Fibroblast of upper back skin (primary cell): Measurements from ENCODE around the gene EPHB2.
A peak's percentile ranks its signal among the peaks of the same experiment; 100 is the strongest.
"Not testable (repeated sequence)": the region's sequence is repeated elsewhere in the genome, so short reads cannot be mapped to it uniquely, and the experiment has no call there.

Source experiments
- DNase-seq: peaks from one replicate; pipeline ENCODE4 v3.0.0-alpha.2; 2013

EPHB2 gene

GRCh38 chr1:22710701-22711049 lies at the start of gene EPHB2:
EPHB2 (plus strand) TSS chr1:22710839; CDS start chr1:22710983, 144 bp downstream.
- peak; percentile 28 for DNase-seq

- no peak for DNase-seq
These were observed 48.8 kb upstream of the EPHB2 start for GRCh38 chr1:22661880-22662279.

GRCh38 chr1:22662318-22662717 lies 48.3 kb upstream of the EPHB2 start:
- DNase-seq, result no peak

GRCh38 chr1:22662986-22663408 lies 47.6 kb upstream of the EPHB2 start:
- DNase-seq, result no peak

GRCh38 chr1:22665752-22666151 lies 44.9 kb upstream of the EPHB2 start:
- DNase-seq, result peak; percentile 16

- no peak for DNase-seq
These were observed 44.2 kb upstream of the EPHB2 start for GRCh38 chr1:22666412-22666811.

GRCh38 chr1:22668840-22669239 lies 41.8 kb upstream of the EPHB2 start:
- DNase-seq, result not testable (repeated sequence)

GRCh38 chr1:22670352-22670975 lies 40.2 kb upstream of the EPHB2 start:
- DNase-seq, result no peak

- DNase-seq, result no peak
These were observed 38.6 kb upstream of the EPHB2 start for GRCh38 chr1:22671999-22672398.

GRCh38 chr1:22673486-22674409 lies 36.9 kb upstream of the EPHB2 start:
- peak; percentile 59 for DNase-seq

- DNase-seq, result no peak
These were observed 36.3 kb upstream of the EPHB2 start for GRCh38 chr1:22674410-22674749.

GRCh38 chr1:22676151-22676550 lies 34.5 kb upstream of the EPHB2 start:
- DNase-seq, result not testable (repeated sequence)

GRCh38 chr1:22676916-22677583 lies 33.6 kb upstream of the EPHB2 start:
- no peak for DNase-seq

GRCh38 chr1:22677931-22678896 lies 32.4 kb upstream of the EPHB2 start:
- DNase-seq, result no peak

GRCh38 chr1:22680726-22681125 lies 29.9 kb upstream of the EPHB2 start:
- no peak for DNase-seq

- no peak for DNase-seq
These were observed 28.9 kb upstream of the EPHB2 start for GRCh38 chr1:22681556-22682276.

GRCh38 chr1:22683547-22683946 lies 27.1 kb upstream of the EPHB2 start:
- no peak for DNase-seq

GRCh38 chr1:22685591-22686059 lies 25.0 kb upstream of the EPHB2 start:
- DNase-seq, result no peak

- peak; percentile 23 for DNase-seq
These were observed 23.4 kb upstream of the EPHB2 start for GRCh38 chr1:22687191-22687590.

- no peak for DNase-seq
These were observed 22.2 kb upstream of the EPHB2 start for GRCh38 chr1:22688466-22688865.

GRCh38 chr1:22689505-22689904 lies 21.1 kb upstream of the EPHB2 start:
- DNase-seq, result peak; percentile 77
